Measurements from ENCODE around the gene SMYD3.

DNA sequence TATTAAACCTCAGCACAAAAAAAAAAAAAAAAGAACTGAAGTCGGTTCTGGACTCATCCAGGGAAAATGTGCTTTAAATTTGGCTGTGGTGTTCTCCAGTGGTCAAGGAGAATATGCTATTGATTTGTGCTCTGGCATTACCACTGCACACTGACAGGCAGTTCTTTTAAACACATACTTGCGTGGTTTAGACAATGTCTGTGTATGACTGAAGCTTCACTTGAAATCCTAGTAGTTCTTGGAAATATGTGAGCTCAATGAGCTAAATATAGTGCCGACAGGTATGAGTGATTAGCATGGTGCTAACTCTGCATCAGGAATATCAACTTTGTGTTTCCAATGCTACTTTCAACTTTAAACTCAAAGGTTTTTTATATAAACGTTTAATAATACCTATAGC lies 415.6 kb downstream of the SMYD3 start:
- TF ChIP-seq CTCF (IDR thresholded peaks at IDR 0.05; ENCODE audit: insufficient read depth, low read length, poor library complexity, severe bottlenecking) (no peak), EZH2phosphoT487 (conservative IDR thresholded peaks at IDR 0.05; ENCODE audit: low read length) (no peak)
